ENCODE results near the gene UHMK1.

Gene UHMK1

GRCh38 chr1:162530307-162530987 lies 32.8 kb downstream of the UHMK1 start:
- DNase-seq (ENCODE audit: low read depth in 2 of 2) = no peak

GRCh38 chr1:162530988-162531319 lies 33.3 kb downstream of the UHMK1 start:
- DNase-seq (ENCODE audit: low read depth in 2 of 2) = no peak

- DNase-seq (ENCODE audit: low read depth in 2 of 2) = no peak
Observed at GRCh38 chr1:162535501-162535900, 37.9 kb downstream of the UHMK1 start.

- DNase-seq (ENCODE audit: low read depth in 2 of 2) = no peak
Observed at GRCh38 chr1:162536511-162536910, 38.9 kb downstream of the UHMK1 start.

GRCh38 chr1:162537216-162537615 lies 39.6 kb downstream of the UHMK1 start:
- no peak for DNase-seq (ENCODE audit: low read depth in 2 of 2)

- DNase-seq (ENCODE audit: low read depth in 2 of 2) = no peak
Observed at GRCh38 chr1:162538815-162539431, 41.3 kb downstream of the UHMK1 start.

GRCh38 chr1:162541619-162542141 lies 44.1 kb downstream of the UHMK1 start:
- no peak for DNase-seq (ENCODE audit: low read depth in 2 of 2)

GRCh38 chr1:162543228-162543627 lies 45.6 kb downstream of the UHMK1 start:
- DNase-seq (ENCODE audit: low read depth in 2 of 2) = no peak

- no peak for DNase-seq (ENCODE audit: low read depth in 2 of 2)
Observed at GRCh38 chr1:162548170-162548569, 50.6 kb downstream of the UHMK1 start.

GRCh38 chr1:162549001-162549400 lies 51.4 kb downstream of the UHMK1 start:
- no peak for DNase-seq (ENCODE audit: low read depth in 2 of 2)

GRCh38 chr1:162550925-162551324 lies 53.3 kb downstream of the UHMK1 start:
- DNase-seq (ENCODE audit: low read depth in 2 of 2) = no peak

- no peak for DNase-seq (ENCODE audit: low read depth in 2 of 2)
Observed at GRCh38 chr1:162551969-162552683, 54.5 kb downstream of the UHMK1 start.

- no peak for DNase-seq (ENCODE audit: low read depth in 2 of 2)
Observed at GRCh38 chr1:162552684-162553252, 55.1 kb downstream of the UHMK1 start.

- DNase-seq (ENCODE audit: low read depth in 2 of 2) = no peak
Observed at GRCh38 chr1:162554258-162554657, 56.6 kb downstream of the UHMK1 start.

- no peak for DNase-seq (ENCODE audit: low read depth in 2 of 2)
Observed at GRCh38 chr1:162557536-162557935, 59.9 kb downstream of the UHMK1 start.

- no peak for DNase-seq (ENCODE audit: low read depth in 2 of 2)
Observed at GRCh38 chr1:162560303-162561036, 62.9 kb downstream of the UHMK1 start.

GRCh38 chr1:162561037-162561615 lies 63.5 kb downstream of the UHMK1 start:
- peak; percentile 97 for DNase-seq (ENCODE audit: low read depth in 2 of 2)

- DNase-seq (ENCODE audit: low read depth in 2 of 2) = peak in 1 of 2 donors; percentile 15
Observed at GRCh38 chr1:162561616-162562469, 64.2 kb downstream of the UHMK1 start, which contains the start of gene UAP1. UAP1 (plus strand) TSS chr1:162561722; CDS start chr1:162566069, 4,347 bp downstream.

GRCh38 chr1:162562470-162562828 lies 64.8 kb downstream of the UHMK1 start:
- no peak for DNase-seq (ENCODE audit: low read depth in 2 of 2)

- no peak for DNase-seq (ENCODE audit: low read depth in 2 of 2)
Observed at GRCh38 chr1:162564762-162565218, 67.2 kb downstream of the UHMK1 start.
